Bone marrow (tissue), 2 donors: ENCODE results near the gene DNM3.

Source experiments
- DNase-seq, 2 donors: peaks; one replicate each; lab custom pipeline; 2025; lab: John Stamatoyannopoulos, UW

Gene DNM3

DNA sequence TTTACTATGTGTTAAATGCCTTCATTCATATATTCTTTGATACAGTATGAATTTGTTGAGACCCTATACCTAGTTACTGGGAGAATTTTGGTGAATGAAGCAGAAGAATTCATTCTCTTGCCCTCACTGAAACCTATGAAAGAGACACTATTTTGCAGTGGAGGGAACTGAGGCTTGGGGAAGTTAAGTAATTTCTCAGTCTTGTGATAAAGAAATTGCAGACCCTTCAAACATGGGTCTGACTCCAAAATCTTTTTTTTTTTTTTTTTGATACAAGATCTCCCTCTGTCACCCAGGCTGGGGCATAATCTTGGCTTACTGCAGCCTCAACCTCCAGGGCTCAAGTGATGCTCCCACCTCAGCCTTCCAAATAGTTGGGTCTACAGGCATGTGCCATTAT is 132.1 kb downstream of the DNM3 start:
- DNase-seq, result no peak

DNA sequence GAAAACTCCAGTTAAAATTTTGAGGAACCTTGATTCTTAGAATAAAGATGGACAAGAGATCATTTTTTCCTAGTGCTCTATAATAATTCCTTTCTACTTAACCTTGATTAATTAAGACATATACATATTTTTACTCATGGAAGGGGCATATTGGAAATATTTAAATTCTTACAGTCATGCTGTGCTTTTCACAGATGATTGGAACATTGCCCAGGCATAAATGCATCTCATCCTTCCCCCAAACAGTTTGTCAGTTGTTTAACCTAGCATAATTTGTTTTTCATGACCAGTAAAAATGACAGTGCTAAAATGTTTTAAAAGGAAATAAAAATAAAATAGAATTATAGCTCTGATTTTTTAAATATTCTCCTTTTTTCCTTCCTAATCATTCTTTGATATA is 140.0 kb downstream of the DNM3 start:
- DNase-seq, result no peak

- no peak for DNase-seq
Measured at GRCh38 chr1:171983584-171983983, 142.3 kb downstream of the DNM3 start.

DNA sequence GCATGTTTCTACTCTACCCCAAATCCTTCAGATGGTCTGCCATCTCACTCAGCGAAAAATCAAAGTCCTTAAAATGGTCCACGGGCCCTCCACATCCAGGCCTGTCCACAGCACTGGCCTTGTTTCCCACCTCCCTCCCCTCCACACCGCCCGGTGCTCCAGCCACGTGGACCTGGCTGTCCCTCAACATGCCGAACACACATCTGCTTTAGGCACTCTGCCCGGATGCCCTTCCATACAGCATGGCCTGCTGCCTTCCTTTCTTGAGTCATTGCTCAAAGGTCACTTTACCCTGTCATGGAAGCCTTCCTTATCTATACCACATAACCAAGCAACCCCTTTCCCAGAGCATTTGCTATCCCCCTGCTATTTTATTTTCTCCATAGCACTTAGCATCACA is 143.0 kb downstream of the DNM3 start:
- no peak for DNase-seq

DNA sequence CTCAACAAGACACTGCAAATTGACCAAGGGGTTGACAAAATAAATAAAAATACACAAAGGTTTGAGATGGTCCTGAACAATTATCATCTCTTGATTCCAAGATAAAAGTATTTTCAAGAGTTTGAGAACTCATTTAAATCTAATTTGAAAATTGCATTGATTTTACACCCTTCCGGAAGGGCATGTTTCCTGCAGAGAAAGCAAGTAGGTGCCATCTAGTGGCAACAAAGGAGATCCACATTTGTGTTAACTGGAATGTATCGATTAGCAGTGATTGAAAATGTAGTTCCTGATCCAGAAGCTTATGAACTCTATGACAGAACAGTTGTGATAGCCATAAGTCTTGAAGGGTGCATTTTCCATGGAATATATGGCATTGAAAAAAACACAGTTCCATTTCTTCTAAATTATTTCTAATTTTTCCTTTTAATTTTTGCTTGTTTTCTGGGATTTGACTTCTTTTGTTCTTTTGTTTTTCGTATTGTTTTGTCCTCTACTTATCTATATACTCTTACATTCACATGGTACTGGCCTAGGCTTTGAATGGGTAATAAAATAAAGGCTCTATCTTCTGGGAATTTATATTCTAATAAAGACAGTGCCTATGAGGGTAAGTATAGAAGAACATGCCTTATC is 143.7 kb downstream of the DNM3 start:
- no peak for DNase-seq

DNA sequence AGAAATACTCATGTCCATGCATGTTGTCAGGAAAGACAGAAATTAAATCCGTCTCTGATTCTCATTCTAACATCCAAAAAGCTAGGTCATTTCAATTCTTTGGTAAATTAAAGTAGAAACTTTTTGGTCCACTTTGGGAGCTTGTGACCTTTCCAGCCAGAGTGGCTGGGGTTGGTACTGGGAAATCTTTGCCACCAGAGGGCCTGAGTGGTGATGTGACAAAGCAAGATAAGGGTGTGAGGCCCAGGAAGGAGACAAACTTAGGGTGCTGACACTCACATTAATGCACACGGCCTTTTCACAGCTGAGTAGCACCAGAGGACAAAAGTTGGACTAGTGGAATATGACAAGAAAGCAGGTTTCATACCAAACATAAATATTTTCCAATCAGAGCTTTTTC is 144.3 kb downstream of the DNM3 start:
- no peak for DNase-seq

GRCh38 chr1:171988243-171988885 is 147.1 kb downstream of the DNM3 start:
- DNase-seq, result no peak

GRCh38 chr1:171990371-171990770 is 149.1 kb downstream of the DNM3 start:
- no peak for DNase-seq

DNA sequence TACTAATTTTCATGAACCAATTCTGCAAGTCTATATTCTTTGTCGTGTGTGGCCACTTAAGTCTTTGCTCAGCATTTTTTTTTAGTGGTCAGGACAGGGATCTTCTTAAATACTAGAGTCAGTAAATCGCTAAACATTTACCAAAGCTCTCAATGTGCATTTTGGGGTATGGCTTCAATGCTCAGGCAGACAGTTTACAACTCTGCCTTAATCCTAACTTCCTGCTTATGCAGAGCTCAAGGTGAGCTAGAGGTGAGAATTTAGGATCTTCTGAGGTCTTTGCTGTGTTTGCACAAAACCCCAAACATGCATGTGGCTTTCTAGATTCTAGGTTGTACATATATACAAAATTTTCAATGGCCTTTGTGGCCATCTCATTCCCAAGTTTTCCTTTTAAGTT is 153.0 kb downstream of the DNM3 start:
- no peak for DNase-seq

GRCh38 chr1:171995573-171995972 is 154.3 kb downstream of the DNM3 start:
- no peak for DNase-seq

- DNase-seq, result no peak
Measured at GRCh38 chr1:171997936-171998335, 156.6 kb downstream of the DNM3 start.

DNA sequence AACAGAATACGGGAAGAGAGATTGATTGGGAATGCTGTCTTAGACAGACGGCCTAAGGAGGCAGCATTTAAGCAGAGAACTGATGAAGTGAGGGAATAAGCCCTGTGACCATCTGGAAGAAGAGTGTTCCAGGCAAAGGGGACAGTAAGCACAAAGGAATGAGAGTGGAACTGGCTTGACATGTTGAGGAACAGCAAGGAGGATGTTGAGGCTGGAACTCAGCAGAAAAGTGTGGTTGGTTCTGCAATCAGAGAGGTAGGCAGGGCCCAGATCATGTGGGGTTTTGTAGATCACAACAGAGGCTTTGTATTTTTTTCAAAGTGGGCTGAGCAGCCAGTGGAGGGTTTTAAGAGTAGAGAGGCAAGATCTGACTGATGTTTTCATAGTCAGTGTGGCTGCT is 157.4 kb downstream of the DNM3 start:
- no peak for DNase-seq

DNA sequence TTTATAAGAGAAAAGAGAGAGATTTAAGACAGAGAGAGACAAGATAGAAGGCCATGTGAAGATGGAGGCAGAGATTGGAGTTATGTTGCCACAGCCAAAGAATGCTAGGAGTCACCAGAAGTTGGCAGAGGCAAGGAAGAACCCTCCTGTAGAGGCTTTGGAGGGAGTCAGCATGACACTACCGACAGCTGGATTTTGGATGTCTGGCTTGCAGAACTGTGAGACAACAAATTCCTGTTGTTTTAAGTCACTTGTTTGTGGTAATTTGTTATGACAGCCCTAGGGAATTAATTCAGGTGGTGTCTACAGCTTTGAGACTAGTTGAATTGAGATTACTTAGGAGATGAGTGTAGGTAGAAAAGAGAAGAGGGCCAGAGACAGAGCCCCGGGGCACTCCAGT is 158.5 kb downstream of the DNM3 start:
- no peak for DNase-seq

DNA sequence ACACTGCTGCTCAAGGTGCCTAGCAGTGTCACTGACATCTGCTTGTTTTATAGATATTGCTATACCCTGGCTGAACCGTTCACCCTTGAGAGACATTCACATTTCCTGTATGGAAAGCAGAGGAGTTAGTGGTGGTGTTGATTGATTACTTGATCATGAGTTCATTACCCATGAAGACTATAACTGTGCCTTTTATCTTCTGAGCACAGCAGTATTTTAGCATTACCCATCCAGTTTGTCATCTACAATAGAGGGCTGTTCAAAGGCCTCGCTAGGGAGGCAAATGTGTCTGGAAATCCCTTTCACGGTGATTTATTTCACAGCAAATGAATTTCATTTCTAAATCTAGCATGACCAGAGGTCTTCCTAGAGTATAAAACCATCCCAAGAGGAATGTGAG is 160.0 kb downstream of the DNM3 start:
- DNase-seq, result no peak

DNA sequence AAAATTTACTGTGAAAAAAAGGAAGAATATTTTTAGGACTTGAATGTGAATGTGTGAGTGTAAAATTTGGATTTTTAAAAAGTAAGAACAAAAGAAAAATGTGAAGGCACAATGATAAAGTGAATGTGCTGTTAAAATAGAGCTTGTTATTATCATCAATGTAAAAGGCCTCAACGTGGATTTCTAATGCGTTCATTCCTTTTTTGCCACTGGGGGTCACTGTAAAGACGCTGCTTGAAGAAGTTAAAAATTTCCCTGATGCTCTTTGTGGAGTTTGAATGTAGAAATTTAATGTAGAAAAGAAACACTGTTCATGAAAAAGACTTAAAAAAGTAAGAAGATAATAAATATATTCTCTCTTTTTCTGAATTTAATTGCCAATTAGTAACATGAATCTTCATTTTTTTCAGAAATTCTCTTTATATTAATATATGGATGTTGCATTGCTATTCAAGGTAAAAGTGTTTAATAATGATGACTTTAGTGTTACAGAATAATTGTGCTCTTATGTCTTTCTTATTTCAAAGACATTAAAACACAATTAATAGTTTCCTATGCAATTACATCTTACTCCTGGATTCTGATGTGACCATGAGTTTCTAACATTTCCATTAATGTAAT is 161.5 kb downstream of the DNM3 start:
- peak in 1 of 2 donors; percentile 53 for DNase-seq

DNA sequence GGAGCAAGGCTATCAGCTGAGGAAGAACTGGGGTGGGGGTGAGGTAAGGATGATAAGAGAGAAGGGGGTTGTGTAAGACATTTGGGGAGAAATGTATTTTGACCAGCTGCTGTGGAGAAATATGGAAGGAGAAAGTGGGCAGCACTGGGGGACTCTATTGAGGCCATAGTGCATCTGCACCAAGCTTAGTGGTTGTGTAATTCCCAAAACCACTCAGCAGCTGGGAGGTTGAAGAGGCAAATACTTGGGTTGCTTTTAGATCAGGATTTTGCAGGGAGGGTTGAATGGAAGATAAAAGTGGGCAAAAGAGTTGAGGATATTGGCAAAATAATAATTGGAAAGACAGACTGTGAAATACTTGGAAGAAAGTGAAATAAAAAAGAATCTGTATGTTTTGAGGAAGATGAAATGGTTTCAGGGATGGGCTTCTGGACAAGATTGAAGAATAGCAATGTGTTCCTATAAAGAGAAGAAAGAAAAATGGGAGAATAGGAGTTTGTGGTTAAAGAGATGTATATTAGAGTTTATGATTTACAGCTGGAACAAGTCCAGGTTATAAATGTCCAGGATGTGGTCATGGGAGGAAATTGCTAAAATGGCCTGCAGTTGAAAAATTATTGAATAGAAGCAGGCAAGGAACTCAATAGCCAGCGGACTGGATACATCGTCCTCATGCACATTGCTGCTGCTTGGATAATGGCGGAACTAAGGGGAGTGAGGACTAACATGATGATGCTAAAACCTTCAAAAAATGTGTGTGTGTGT is 162.7 kb downstream of the DNM3 start:
- DNase-seq, result no peak

- DNase-seq, result no peak
Measured at GRCh38 chr1:172004671-172005070, 163.4 kb downstream of the DNM3 start.

DNA sequence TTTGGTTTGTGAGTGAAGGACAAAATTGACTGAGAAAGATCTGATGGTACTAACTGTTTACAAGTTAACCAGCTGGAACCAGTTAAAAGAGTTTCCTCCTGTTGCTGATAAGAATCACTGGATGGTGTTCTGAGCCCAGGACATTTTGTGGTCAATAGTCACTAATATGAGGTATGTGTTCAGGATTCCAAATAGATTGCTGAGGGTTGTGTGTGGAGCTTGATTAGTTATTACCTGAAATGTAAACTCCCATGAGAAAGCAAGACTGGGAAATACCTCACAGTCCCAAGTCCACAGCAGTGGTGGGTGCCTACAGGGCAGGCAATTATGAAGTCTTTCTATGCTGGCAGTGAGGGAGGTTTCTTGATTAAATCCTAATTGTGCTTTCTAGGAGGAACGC is 164.6 kb downstream of the DNM3 start:
- DNase-seq, result no peak

GRCh38 chr1:172006660-172007059 is 165.4 kb downstream of the DNM3 start:
- DNase-seq, result no peak

GRCh38 chr1:172018727-172019311 is 177.5 kb downstream of the DNM3 start:
- DNase-seq, result no peak

DNA sequence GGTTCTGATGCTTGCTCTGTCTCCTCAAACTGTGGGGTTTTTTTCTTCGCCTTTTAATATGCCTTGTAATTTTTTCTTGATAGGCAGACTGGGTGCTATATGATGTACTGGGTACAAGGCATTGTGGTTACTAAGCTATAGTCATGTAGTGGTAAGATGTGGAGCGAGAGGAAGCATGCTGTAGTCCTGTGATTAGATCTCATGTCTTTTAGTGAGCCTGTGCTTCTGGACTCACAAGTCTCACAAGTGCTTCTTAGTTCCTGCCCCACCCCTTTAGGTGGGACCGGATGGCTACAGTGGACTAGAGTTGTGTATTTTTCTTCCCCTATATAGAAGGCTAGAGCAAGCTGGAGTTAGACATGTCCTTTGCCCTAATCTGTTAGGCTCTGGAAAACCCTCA is 178.7 kb downstream of the DNM3 start:
- no peak for DNase-seq

- no peak for DNase-seq
Measured at GRCh38 chr1:172024516-172024915, 183.2 kb downstream of the DNM3 start.
